ENCODE measurements around the gene CCN2.
A peak's percentile ranks its signal among the peaks of the same experiment; 100 is the strongest.

CCN2 gene

DNA sequence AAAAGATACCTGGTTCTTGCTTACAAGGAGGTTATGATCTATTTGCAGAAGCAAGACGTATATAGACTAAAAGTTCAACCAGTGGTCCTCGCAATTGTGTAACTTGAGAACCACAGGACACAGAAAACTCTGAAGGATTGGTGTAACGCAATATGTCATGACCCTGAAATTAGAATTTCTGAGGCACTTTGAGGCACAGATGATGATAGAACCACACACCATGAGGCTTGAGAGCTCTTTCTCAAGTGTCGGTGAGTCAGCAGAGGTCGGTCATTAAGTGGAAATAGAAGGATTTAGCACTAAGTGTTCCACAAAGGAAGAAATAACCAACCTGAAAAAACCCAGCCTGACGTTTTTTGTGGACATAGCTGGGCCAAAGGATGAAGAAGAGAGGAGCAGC lies 15.3 kb upstream of the CCN2 start:
- DNase-seq = no peak

DNA sequence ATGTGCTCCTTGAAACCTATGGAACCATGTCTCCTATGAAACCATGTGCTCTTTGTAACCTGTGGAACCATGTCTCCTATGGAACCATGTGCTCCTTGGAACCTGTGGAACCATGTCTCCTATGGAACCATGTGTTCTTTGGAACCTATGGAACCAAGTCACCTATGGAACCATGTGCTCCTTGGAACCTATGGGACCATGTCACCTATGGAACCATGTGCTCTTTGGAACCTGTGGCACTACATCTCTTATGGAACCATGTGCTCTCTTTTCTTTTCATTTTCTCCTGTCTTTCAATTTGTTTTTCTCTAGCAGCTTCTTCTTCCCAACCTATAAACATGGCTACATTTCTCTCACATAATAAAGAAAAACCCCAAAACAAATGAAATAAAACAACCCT lies 11.9 kb upstream of the CCN2 start:
- no peak for DNase-seq

DNA sequence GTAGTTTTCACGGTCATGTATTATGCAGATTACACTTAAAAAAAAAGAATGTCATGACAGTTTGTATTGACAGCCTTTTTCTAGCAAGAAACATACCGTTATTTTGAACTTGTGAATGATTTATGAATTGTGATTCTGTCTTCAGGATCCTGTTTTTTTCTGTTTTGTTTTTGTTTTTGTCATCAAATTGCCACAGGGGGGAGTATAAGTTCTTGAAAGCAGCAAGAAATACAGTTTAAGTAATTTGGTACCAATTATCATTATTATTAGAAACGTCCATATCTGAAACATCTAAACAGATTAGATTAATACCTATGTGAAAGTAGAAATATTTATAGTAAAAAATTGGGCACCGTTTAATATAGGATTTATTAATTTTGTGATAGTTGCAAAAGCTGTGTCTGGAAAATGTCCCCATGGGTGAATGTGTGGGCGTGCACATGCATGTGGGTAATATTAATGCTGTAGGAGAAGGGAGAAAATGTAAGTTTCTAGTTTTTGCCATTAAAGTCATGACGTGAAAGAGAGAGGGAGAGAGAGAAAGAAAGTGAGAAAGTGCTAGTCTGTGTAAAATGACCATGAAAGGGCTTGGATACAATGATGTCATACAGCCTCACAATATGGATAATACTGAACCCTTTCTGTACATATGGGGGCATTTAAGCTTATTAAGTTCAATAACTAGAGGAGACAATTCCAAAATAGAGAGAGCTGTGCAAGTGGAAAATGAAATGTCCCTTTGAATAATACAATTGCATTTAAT lies 9.4 kb upstream of the CCN2 start:
- no peak for DNase-seq

DNA sequence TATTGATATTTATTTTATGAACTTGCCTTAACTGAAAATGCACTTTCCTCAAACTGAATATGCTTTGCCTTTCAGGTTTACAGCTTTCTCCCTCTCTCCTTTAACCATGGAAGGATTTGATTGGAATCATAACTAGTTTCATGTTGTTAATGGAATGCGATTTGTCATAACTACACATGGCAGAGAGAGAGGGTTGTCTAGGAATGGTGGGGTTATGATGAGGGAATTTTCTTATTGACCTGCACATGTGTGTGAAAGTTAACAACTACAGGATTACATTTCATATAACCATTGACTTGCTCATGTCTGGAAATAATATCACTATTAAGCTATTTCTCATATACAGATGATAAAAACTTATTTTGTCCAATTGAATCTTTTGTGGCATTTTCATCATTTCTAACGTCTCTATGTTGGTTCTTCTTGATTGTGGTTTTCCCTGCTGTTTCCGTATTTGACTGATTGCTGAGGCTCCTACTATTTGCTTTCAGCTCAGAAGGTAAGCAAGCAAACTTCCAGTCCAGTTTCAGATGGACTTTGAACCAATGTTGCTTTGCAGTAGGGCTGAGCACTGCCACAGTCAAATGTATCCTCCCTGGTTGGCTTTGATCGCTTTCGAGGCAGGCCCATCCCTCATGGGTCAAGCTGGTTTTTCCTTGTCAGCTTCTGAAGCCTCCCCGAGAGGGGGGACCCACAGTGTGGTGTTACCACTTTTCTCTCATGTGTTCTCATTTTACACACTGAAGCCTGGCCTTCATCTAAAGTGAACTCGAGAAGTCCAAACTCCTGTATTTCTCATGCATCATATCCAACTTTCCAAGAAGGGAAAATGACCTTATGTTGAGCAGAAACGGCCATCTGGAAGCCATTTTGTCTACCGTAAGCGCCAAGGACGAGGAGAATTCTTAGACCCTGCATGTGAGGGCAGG lies 7.6 kb upstream of the CCN2 start:
- DNase-seq = no peak

DNA sequence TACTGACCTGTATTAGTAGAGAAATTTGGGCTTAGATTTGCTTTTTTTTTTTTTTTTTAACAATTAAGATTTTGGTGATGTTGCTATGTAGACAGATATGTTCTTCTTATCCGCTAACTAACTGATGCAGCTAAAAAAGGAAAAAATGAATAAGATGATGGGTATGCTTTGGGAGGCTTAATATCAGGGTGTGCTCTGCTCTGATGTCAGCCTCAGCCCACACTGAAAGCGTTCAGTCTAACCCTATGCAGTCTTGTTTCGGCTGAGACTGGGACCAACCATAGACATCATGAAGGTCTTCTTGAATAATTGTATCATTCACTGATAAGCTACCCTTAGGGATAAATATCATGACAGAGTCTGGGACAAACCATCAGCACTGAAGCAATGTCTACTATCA lies 6.9 kb upstream of the CCN2 start:
- DNase-seq = no peak

DNA sequence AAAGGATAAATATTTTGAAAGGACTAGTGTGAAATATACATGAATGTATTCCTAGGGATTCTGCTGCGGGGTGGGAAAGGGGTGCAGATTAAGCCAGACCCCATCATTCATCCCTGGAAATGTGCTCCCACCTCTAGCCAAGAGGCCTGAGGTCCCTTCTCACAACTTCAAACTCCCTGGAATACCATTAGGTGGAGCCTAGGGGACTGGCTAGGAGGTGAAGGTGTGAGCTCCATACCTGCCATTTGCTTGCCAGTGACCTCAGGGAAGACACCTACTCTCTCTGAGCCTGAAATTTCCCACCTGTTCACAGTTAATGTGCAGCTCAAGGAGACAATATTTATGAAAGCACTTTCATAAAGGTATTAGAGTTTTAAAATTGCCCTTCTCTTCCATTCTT lies 4.7 kb upstream of the CCN2 start:
- no peak for DNase-seq

DNA sequence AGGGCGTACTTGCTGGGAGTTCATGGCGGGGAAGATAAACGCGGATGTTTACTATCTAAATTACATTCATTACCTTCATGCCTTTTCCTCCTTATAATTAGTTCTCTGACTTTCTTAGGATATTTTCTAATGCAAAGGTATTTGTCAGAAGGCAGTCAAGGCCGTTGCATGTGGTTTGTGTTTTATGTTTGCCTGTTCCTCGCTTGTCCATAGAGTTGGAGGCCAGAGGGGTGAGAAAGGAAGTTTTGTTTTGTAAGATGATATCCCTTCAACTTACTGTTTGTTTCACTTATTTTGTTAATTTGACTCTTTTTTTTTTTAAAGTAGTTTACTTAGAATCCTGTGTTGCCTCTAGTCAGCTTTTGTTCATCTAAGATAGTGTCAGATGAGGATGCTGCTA lies 4.0 kb upstream of the CCN2 start:
- DNase-seq = no peak

DNA sequence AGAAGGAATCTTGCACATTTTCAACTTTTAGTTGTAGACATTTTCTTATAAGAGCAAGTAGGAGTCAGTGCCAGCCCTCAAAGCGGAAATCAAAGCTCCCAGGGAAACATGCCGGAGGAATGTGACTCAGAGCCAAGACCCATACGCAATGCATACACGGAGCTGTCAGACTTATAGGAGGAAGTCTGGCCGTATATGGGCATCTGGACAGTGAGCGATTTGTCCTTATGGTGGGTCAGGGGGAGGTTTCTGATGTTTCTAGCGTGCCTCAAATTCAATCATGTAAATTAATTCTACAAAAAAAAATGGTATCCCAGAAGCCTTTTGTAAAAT lies 3.6 kb upstream of the CCN2 start:
- peak; percentile 93 for DNase-seq

DNA sequence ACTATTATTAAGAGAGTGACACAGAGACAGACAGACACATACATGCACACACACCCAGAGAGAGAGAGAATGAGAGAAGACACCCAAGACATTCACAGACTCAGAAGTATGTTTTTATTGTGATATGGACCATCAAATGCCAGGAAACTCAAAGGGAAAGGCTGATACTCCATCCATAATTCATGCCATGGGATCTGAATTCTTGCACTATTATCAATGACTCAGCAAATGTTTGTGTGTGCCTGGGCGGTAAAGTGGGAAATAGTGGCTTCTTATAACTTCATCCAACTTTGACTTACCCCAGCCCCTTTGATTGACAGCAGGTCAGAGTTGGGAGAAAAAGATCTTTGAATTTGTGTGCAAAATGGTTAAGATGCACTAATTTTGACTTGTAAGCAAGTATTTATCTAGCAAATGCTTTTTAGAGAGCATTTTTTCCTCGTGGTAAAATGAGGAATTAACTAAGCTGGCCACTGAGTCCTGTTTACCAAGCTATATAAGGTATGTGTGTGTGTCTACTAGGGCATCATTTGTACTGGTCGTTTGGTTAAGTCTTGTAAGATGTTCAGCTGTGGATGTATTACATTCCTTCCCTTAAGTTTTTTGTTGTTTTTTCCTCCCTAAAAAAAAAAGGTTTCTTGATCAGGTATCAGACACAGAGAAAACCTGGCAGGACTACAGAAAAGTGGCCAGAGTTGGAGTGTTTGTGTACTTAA lies 3.0 kb upstream of the CCN2 start:
- DNase-seq = peak; percentile 54

DNA sequence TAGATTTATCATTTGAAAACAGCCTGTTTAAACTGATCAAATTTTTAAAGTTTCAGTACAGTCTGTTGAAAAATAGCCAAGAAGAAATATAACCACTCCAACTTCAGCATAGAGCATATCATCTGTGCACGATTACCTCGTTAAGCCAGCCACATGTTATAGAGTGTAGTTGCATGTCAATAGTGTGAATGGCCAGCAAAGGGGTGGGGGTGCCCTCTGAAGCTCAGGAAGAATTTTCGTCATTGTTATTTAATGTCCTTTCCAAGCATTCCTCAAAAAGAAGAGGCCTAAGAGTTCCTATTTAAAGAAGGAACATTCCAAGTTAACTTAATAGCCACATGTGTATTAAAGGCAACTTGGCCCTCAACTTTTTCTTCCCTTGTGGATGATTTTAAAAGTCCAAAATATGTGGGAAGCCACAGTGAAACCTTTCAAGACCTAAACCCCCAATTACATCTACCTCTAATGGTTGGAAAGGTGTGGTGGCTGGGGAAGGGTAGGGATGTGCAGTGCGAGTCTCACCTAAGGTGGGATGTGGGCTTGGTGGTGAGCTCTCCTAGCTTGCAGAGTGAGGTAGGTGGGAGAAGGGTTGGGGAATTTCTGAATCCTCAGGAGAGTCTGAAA lies 1.8 kb upstream of the CCN2 start:
- DNase-seq = no peak

DNA sequence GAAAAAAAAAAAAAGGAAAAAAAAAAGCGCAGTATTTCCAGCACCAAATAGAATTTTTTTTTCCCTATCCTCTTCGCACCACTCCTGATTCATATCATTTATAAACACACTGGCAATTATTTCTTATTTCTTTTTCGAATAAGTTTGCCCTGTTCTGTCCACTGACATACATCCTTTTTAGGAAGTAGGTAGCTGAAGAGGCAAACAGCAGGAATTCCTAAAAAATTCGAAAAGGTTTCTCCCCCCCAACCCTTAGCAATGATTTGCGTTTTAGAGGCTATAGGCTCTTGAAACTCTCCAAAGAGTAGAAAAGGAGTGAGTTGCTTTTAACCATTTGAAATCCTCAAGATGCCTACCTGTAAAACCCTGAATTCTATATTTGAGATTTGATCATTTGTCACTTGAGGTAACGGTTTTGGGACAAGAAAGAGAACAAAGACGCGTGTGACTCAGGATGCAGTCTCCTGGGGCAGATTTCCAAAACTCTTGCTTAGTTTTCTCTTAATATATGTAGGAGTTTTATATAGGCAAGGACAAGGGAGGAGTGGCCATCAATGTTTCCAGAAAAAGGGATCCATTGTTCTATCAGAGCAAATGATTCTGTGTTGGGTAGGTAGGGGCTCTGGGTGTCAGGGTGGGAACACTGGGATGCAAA lies 531 bp upstream of the CCN2 start:
- no peak for DNase-seq

DNA sequence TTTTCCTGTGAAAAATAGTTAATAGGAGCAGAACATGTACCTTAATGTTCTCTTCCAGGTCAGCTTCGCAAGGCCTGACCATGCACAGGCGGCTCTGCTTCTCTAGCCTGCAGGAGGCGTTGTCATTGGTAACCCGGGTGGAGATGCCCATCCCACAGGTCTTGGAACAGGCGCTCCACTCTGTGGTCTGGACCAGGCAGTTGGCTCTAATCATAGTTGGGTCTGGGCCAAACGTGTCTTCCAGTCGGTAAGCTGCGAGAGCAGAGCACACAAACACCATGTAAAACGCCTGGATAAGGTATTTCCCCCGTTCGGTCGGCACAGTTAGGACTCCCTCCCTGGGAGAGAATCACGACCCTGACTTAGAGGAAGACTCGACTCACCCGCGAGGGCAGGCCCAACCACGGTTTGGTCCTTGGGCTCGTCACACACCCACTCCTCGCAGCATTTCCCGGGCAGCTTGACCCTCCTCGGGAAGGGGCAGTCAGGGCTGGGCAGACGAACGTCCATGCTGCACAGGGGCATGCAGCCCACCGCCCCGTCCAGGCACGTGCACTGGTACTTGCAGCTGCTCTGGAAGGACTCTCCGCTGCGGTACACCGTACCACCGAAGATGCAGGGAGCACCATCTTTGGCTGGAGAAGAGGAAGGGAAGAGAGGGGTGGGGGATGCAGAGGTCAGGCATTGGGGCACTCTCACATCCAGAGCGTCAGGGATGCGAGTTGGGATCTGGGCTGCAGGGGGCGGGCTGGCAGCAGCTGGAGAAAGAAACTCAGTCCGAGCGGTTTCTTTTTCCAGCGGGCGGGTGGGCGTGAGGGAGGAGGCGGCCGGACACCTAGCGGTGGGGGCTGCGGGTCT lies 1.0 kb downstream of the CCN2 start:
- DNase-seq = peak; percentile 96

DNA sequence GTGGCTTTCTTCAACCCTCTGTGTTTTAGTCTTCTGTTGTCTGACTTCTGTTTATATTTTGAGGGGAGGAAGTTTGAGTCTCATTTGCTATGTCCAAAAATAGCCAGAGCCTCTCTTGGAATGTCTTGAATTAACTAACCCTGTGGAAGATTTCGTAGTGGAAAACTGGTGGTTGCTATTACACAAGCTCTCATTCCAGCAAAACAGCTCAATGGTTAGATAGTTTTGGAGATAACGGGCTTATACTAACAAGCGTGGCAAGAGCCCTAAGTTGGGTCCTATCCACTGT lies 1.6 kb downstream of the CCN2 start:
- no peak for DNase-seq

DNA sequence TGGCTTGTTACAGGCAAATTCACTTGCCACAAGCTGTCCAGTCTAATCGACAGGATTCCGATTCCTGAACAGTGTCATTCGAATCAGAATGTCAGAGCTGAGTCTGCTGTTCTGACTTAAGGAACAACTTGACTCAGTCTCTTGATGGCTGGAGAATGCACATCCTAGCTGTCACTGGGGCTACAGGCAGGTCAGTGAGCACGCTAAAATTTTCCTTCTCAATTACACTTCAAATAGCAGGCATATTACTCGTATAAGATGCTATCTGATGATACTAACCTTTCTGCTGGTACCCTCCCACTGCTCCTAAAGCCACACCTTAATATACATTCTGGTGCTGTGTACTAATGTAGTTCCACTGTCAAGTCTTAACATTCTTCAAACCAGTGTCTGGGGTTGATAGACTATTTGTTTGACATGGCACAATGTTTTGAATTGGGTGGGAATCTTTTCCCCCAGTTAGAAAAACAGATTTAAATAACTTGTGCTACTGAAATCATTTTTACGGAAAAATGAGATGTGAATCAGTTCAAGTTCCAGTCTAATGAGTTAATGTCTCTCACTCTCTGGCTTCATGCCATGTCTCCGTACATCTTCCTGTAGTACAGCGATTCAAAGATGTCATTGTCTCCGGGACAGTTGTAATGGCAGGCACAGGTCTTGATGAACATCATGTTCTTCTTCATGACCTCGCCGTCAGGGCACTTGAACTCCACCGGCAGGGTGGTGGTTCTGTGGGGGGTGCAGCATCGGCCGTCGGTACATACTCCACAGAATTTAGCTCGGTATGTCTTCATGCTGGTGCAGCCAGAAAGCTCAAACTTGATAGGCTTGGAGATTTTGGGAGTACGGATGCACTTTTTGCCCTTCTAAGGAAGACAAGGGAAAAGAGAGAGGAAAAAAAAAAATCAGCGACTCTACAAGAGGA lies 2.2 kb downstream of the CCN2 start:
- DNase-seq = peak; percentile 9

DNA sequence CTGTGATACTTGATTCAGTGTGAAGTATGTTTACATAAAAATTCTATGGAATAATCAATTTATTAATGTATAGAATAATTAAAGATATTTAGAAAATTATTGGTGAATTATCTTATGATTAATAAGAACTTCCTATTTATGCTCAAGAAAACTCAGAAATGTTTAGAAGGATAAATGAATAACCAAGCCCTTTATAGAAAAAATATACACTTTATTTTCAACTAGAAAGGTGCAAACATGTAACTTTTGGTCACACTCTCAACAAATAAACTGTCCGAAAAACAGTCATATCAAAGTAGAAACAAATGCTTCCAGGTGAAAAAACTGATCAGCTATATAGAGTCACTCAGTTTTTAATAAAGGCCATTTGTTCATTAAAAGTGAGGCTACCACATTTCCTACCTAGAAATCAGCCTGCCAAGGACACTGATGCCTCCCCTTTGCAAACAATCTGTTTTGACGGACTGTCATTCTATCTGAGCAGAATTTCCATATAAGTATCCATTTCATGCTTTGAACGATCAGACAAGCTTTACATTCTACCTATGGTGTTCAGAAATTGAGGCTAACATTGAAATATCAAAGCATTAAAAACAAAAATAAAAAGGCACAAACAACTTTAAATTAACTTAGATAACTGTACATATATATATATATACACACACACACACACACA lies 3.0 kb downstream of the CCN2 start:
- no peak for DNase-seq

DNA sequence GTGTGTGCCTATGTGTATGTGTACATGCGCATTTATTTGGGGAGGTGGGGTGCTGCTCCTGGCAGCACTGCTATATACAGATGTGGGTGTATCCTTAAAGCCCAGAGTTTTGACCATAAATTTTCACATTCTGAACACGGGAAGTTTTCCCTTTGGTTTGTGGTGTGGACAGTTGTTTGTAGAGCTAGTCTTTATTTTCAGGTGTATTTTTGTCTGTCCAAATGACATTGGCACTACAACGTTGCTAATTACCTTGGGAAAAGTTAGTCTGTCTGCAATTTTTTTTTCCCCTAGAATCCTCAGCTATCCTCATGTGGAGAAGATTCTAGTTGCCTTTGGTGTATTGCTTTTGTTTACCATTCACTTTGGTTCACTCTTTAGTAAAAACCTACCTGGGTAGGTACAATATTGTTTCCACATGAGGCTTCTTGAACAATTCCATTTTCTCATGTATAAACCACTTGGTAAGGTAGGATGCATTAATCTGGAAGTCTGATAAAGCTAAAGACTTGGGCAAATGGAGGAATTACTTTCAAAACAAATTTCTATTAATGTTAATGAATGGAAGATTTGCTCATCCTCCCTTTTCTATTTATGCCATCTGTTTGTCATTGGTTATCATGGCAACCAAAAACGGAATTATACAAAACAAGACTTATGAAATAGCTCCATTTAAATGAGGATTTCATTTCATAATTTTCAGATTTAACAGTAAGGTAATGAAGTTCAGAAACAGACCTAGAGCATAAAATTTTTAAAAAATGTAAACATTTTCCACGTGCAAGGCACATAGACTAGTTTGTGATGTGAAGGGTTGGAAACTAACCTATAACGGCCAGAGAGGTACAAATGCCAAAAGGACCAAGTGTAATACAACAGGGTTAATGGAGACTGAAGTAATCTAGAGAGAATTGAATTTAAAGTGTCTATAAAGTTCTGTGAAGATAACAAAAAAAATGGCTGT lies 3.9 kb downstream of the CCN2 start:
- no peak for DNase-seq

DNA sequence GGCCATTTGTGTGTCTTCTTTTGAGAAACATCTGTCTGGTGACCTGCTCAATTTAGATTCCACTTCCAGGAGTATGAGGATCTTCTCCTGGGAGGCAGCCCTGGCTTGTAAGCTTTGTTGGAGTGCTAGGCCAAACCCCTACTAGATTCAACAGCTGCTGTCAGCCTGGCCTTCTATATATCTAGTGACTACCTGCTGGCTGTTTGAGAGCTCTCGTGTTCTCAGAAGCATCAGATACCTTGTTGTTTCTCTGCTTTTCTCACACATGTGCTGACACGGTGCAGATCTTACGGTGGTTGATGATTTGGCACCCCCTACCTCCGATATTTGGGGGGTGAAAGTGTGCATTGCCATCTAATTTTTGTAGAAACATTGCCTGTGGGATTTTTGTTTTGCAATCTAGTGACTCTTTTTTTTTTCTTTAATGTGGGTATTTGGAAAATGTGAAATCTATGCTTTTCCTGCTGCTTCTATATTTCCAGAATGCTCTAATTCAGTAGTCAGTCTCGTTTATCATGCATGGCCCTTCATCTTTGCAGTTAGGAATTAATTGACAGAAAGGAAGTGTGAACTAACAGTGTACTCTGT lies 4.7 kb downstream of the CCN2 start:
- DNase-seq = no peak

DNA sequence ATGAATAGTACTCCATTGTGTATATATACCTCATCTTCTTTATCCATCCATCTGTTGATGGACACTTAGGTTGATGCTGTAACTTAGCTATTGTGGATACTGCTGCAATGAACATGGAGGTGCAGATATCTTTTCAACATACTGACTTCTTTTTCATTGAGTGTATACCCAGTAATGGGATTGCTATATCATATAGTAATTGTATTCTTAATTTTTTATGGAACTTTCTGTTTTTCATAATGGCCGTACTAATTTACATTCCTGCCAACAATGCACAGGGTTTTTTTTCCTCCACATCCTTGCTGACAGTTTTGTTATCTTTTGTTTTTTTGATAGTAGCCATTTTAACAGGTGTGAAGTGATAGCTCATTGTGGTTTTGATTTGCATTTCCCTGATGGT lies 5.2 kb downstream of the CCN2 start:
- no peak for DNase-seq
